HCT116 (cell line): ENCODE data around the gene PDE6A. TPM values are rescaled to one million over a fixed set of nuclear protein-coding genes. Genes with fewer than 3 reads are reported as not detected.
A peak's percentile ranks its signal among the peaks of the same experiment; 100 is the strongest.

ENCODE experiments used
- ATAC-seq: fragments of 200-7000 bp; cut with Tn5 transposase; 2 replicates; pipeline ENCODE4 v1.9.1; 2020; ENCODE audit warnings: mild to moderate bottlenecking, moderate library complexity
- BruUV-seq: library from RNA; stranded (reverse); fragments of 400-500 nt; replicated peaks from 2 replicates; lab custom pipeline; 2021; lab: Mats Ljungman, UMichigan
- CTCF ChIA-PET: fragments of 300-600 bp; sonication (Branson Sonifier 250); formaldehyde crosslinking; loops from one replicate; lab custom pipeline; 2021; ENCODE audit warnings: antibody characterized with exemption; lab: Charles Lee
- POLR2A ChIA-PET: fragments of 300-600, 350-600 bp; sonication (Branson Sonifier 250); formaldehyde crosslinking; loops from one replicate; lab custom pipeline; 2021; ENCODE audit warnings: antibody characterized with exemption; lab: Charles Lee
- RAD21 ChIA-PET, 2 experiments: fragments of 300-600 bp; sonication (Branson Sonifier 250); formaldehyde crosslinking; loops; one replicate each; lab custom pipeline; 2023; ENCODE audit warnings: low total read pairs in 2 of 2; ENCODE audit not compliant: uncharacterized antibody in 2 of 2, unreplicated experiment in 2 of 2, low non-redundant PET in 1 of 2; lab: Charles Lee
- DNase-seq: peaks from one replicate; pipeline ENCODE4 v3.0.0-alpha.2; 2010; ENCODE audit warnings: low read depth, low spot score
- H2AFZ ChIP-seq: fragments of 200-600 bp; shearing (Covaris generic), sonication (generic); 2 replicates; pipeline ENCODE4 v1.6.1; 2017; ENCODE audit warnings: low read depth, mixed run types, mixed read lengths, antibody characterized with exemption, low read length; ENCODE audit not compliant: poor library complexity, severe bottlenecking
- H3K27ac ChIP-seq: 2 replicates; pipeline ENCODE4 v1.5.1; 2012; ENCODE audit warnings: low read depth, low read length
- H3K27me3 ChIP-seq: fragments of 200-600 bp; sonication (generic); 2 replicates; pipeline ENCODE4 v1.6.1; 2016; ENCODE audit warnings: mixed run types, low read length, mixed read lengths; ENCODE audit not compliant: insufficient read depth
- H3K36me3 ChIP-seq, 2 experiments: fragments of 200-500 bp in 1 of 2; fragments of 200-600 bp in 1 of 2; sonication (Bioruptor generic) in 1 of 2; sonication (generic) in 1 of 2; 2 replicates each; pipeline versions ENCODE4 v1.5.1 to v1.6.1; 2014 to 2016; ENCODE audit warnings: low read length in 2 of 2, inconsistent platforms in 1 of 2, mixed read lengths in 1 of 2, mixed run types in 1 of 2; ENCODE audit not compliant: insufficient read depth in 2 of 2, control insufficient read depth in 1 of 2
- H3K4me1 ChIP-seq, 2 experiments: fragments of 200-600 bp in 1 of 2; sonication (generic) in 1 of 2; 2 replicates each; pipeline versions ENCODE4 v1.5.1 to v1.6.1; 2012 to 2017; ENCODE audit warnings: low read length in 2 of 2, inconsistent platforms in 1 of 2, mild to moderate bottlenecking in 1 of 2, mixed read lengths in 1 of 2, mixed run types in 1 of 2, moderate library complexity in 1 of 2; ENCODE audit not compliant: insufficient read depth in 2 of 2, control insufficient read depth in 1 of 2
- H3K4me2 ChIP-seq: fragments of 200-600 bp; sonication (generic); 2 replicates; pipeline ENCODE4 v1.6.1; 2017; ENCODE audit warnings: mixed run types, low read length, mixed read lengths
- H3K4me3 ChIP-seq, 2 experiments: fragments of 200-600 bp in 1 of 2; sonication (generic) in 1 of 2; replicated peaks in 1 of 2; 2 replicates each; pipeline ENCODE4 v1.5.1; 2011 to 2016; ENCODE audit warnings: low read length in 2 of 2, control low read depth in 1 of 2, low read depth in 1 of 2, mild to moderate bottlenecking in 1 of 2, mixed read lengths in 1 of 2, mixed run types in 1 of 2
- H3K79me2 ChIP-seq: fragments of 200-600 bp; sonication (generic); 2 replicates; pipeline ENCODE4 v1.6.1; 2017; ENCODE audit warnings: mild to moderate bottlenecking, mixed run types, low read length, moderate library complexity, mixed read lengths; ENCODE audit not compliant: insufficient read depth
- H3K9ac ChIP-seq: fragments of 200-600 bp; sonication (generic); 2 replicates; pipeline ENCODE4 v1.6.1; 2016; ENCODE audit warnings: low read length, mixed read lengths
- H3K9me2 ChIP-seq: fragments of 200-600 bp; sonication (generic), shearing (Covaris generic); 2 replicates; pipeline ENCODE4 v1.6.1; 2017; ENCODE audit warnings: mixed run types, mild to moderate bottlenecking, moderate library complexity; ENCODE audit not compliant: insufficient read depth
- H3K9me3 ChIP-seq, 2 experiments: fragments of 200-500 bp in 1 of 2; fragments of 200-600 bp in 1 of 2; sonication (Bioruptor generic) in 1 of 2; sonication (generic) in 1 of 2; 2 replicates each; pipeline ENCODE4 v1.6.1; 2014 to 2017; ENCODE audit warnings: low read length in 2 of 2, mixed read lengths in 2 of 2, inconsistent platforms in 1 of 2, low read depth in 1 of 2, mild to moderate bottlenecking in 1 of 2, mixed run types in 1 of 2, moderate library complexity in 1 of 2; ENCODE audit not compliant: control insufficient read depth in 1 of 2, insufficient read depth in 1 of 2
- H4K20me1 ChIP-seq: fragments of 200-600 bp; sonication (generic), shearing (Covaris generic); 2 replicates; pipeline ENCODE4 v1.6.1; 2017; ENCODE audit warnings: mixed run types, mild to moderate bottlenecking, moderate library complexity; ENCODE audit not compliant: insufficient read depth
- CBX3 ChIP-seq: IDR thresholded peaks from 2 replicates; pipeline ENCODE4 v1.6.1; 2012; ENCODE audit warnings: low read depth
- EGR1 ChIP-seq: IDR thresholded peaks from 2 replicates; pipeline ENCODE4 v1.6.1; 2012; ENCODE audit warnings: low read depth
- ELF1 ChIP-seq: IDR thresholded peaks from 2 replicates; pipeline ENCODE4 v1.6.1; 2012; ENCODE audit warnings: low read depth, borderline replicate concordance
- FOSL1 ChIP-seq: IDR thresholded peaks from 2 replicates; pipeline ENCODE4 v1.6.1; 2012; ENCODE audit warnings: low read depth
- POLR2A ChIP-seq: IDR thresholded peaks from 2 replicates; pipeline ENCODE4 v1.7.0; 2011; ENCODE audit warnings: borderline replicate concordance; ENCODE audit not compliant: insufficient read depth, insufficient read length; ENCODE audit errors: extremely low read depth
- POLR2AphosphoS5 ChIP-seq: IDR thresholded peaks from 2 replicates; pipeline ENCODE4 v1.6.1; 2011; ENCODE audit warnings: mild to moderate bottlenecking, low read depth, low read length, moderate library complexity
- REST ChIP-seq: IDR thresholded peaks from 2 replicates; pipeline ENCODE4 v1.6.1; 2012; ENCODE audit warnings: low read depth
- SIN3A ChIP-seq: IDR thresholded peaks from 2 replicates; pipeline ENCODE4 v1.6.1; 2012; ENCODE audit warnings: low read depth
- SP1 ChIP-seq: IDR thresholded peaks from 2 replicates; pipeline ENCODE4 v1.6.1; 2012; ENCODE audit warnings: low read depth
- ZBTB33 ChIP-seq: IDR thresholded peaks from 2 replicates; pipeline ENCODE4 v1.6.1; 2011; ENCODE audit warnings: mild to moderate bottlenecking, low read length, moderate library complexity; ENCODE audit not compliant: insufficient replicate concordance; ENCODE audit errors: extremely low read depth
- ZFX ChIP-seq: fragments of 450-650 bp; IDR thresholded peaks from 2 replicates; pipeline ENCODE4 v1.6.1; 2017
- intact Hi-C: fragments of 100-400 bp; cut with micrococcal nuclease; formaldehyde crosslinking; loops from 2 replicates; pipeline ENCODE4 v1.10.0; 2022
- total RNA-seq: library from RNA; stranded (reverse); gene quantifications from one replicate; pipeline ENCODE4 v1.2.1, GENCODE V29; 2021; ENCODE audit not compliant: unreplicated experiment

PDE6A gene
- total RNA-seq, 1 experiment from 2014 or later, result not detected

- Histone ChIP-seq H3K36me3 (no peaks in the 10 kb centered on the region), H3K4me2 (peak overlapping the region; percentile 97), H3K27ac (peak overlapping the region; percentile 48), H2AFZ (peak overlapping the region; percentile 61), H3K27me3 (no peaks in the 10 kb centered on the region), H3K9ac (peak overlapping the region; percentile 73), H3K4me1 (peaks cover 8 to 27% of the 10 kb centered on the region in 2 experiments), H3K9me3 (no peaks in the 10 kb centered on the region), H3K4me3 (peak overlapping the region; percentile 74), H3K79me2 (0 out of 2 replicates have a peak, but pooled peaks cover 2% of the 10 kb centered on the region), H4K20me1 (no peaks in the 10 kb centered on the region), H3K9me2 (no peaks in the 10 kb centered on the region)
- ChIA-PET POLR2A (interaction anchor here (0.8 to 1.6 kb wide), 8 partner anchors 9 to 127 kb away, joined by 3 to 6 read pairs (median 4); partner anchors contain the start of genes HMGXB3 and TIGD6), CTCF (interaction anchor here (0.7 to 3.4 kb wide), 9 partner anchors 10 to 325 kb away, joined by 3 to 26 read pairs (median 4); no protein-coding TSS in a partner anchor), RAD21 (interaction anchor here (0.7 to 1.6 kb wide), 3 partner anchors 123 to 294 kb away, joined by 3 to 5 read pairs (median 3); no protein-coding TSS in a partner anchor)
- TF ChIP-seq CBX3, result no peak
- no TSS peak for BruUV-seq
- no peak; the same call in 1 of the 2 replicates for ATAC-seq
- DNase-seq, result no peak
- intact Hi-C loops, result no loop called here
Measured at GRCh38 chr5:149961186-149961685, 16.6 kb upstream of the PDE6A start.

- H3K27me3 ChIP-seq, result no peaks in the 10 kb centered on the region
- H3K4me3 ChIP-seq, result peak within 1 kb of the TSS; percentile 74
- H3K9ac ChIP-seq, result peak within 1 kb of the TSS; percentile 73
- H3K9me2 ChIP-seq, result no peaks in the 10 kb centered on the region
- ChIA-PET RAD21 (interaction anchor here (0.7 to 1.3 kb wide), 4 partner anchors 30 to 293 kb away, joined by 3 to 4 read pairs (median 4); partner anchors contain the start of genes HMGXB3 (in 1 of the 2) and TIGD6 (in 1 of the 2)), POLR2A (interaction anchor here (0.7 to 1.6 kb wide), 15 partner anchors 9 to 132 kb away, joined by 3 to 6 read pairs (median 3); partner anchors contain the start of genes HMGXB3 and TIGD6), CTCF (interaction anchor here (0.7 to 3.4 kb wide), 14 partner anchors 9 to 216 kb away, joined by 3 to 26 read pairs (median 5); no protein-coding TSS in a partner anchor)
- ATAC-seq (peak; percentile 97), DNase-seq (peak; percentile 93)
- H3K79me2 ChIP-seq, result 0 out of 2 replicates have a peak, but pooled peaks cover 2% of the 10 kb centered on the region
- no peaks in the 10 kb centered on the region for H3K36me3 ChIP-seq
- no peaks in the 10 kb centered on the region for H3K9me3 ChIP-seq
- peak within 1 kb of the TSS; percentile 69 for H2AFZ ChIP-seq
- H3K27ac ChIP-seq, result peak within 1 kb of the TSS; percentile 52
- H3K4me2 ChIP-seq, result peak within 1 kb of the TSS; percentile 97
- intact Hi-C loops, result no loop called here
- peaks cover 8 to 27% of the 10 kb centered on the region in 2 experiments for H3K4me1 ChIP-seq
- H4K20me1 ChIP-seq, result no peaks in the 10 kb centered on the region
- TSS peak; percentile 65 for BruUV-seq
- peak; percentile 99 for TF ChIP-seq POLR2AphosphoS5
- no peak for TF ChIP-seq FOSL1
- peak; percentile 84 for TF ChIP-seq POLR2A
- TF ChIP-seq ZBTB33, result peak; percentile 9
- peak; percentile 76 for TF ChIP-seq SIN3A
- peak; percentile 97 for TF ChIP-seq SP1
- no peak for TF ChIP-seq REST
- peak; percentile 35; the same call in 1 of the 2 replicates for TF ChIP-seq ZFX
- TF ChIP-seq EGR1, result no peak
- no peak for TF ChIP-seq ELF1
Measured at GRCh38 chr5:149960272-149961185, 15.9 kb upstream of the PDE6A start, which contains the start of gene SLC26A2. TSS of gene SLC26A2 (plus strand) at chr5:149960758. CDS start at chr5:149977653, 16,895 bp downstream.
